ENCODE results near the gene STXBP1. TPM values are rescaled to one million over a fixed set of nuclear protein-coding genes. Genes with fewer than 3 reads are reported as not detected.
A peak's percentile ranks its signal among the peaks of the same experiment; 100 is the strongest.

Gene STXBP1
- total and polyA plus RNA-seq, 9 of the 15 experiments (the other 6 are each of a cell fraction or from before 2014, with no cell fraction given): 4.6 to 35.1 (median 9.7) TPM

DNA sequence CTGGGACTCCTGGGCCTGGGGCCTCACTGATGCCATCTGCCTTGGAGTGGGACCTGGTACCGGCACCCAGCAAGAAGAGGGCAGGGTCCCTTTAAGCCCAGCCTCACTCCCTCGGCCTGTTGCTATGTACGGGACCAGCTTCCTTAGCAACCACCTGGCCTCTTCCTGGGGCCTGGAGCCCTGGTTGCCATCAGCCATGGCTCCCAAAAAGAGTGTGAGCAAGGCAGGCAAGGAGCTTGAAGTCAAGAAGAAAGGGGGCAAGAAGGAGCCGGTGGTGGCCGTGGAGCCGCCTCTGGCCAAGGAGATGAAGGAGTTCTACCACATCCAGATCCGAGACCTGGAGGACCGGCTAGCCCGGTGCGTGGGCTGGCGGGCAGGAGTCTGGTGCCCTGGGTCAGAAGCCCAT is 94.8 kb downstream of the STXBP1 start, which contains the start of gene CFAP157 (continued):
- TF ChIP-seq GATAD2A (IDR thresholded peaks at IDR 0.05): no peak
- TF ChIP-seq FOXJ2 (tag; IDR thresholded peaks at IDR 0.05): peak; percentile 66; the same call in 1 of the 2 replicates
- no peak for TF ChIP-seq TAF1 (IDR thresholded peaks at IDR 0.05; ENCODE audit: control insufficient read depth, extremely low read depth, insufficient read depth, low read length, severe bottlenecking)
- TF ChIP-seq, protein P1, sequence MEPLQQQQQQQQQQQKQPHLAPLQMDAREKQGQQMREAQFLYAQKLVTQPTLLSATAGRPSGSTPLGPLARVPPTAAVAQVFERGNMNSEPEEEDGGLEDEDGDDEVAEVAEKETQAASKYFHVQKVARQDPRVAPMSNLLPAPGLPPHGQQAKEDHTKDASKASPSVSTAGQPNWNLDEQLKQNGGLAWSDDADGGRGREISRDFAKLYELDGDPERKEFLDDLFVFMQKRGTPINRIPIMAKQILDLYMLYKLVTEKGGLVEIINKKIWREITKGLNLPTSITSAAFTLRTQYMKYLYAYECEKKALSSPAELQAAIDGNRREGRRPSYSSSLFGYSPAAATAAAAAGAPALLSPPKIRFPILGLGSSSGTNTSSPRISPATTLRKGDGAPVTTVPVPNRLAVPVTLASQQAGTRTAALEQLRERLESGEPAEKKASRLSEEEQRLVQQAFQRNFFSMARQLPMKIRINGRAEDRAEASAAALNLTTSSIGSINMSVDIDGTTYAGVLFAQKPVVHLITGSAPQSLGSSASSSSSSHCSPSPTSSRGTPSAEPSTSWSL (CRISPR knock-in tag; IDR thresholded peaks at IDR 0.05; ENCODE audit: borderline replicate concordance): no peak
- no peak for TF ChIP-seq BDP1 (IDR thresholded peaks at IDR 0.05; ENCODE audit: insufficient read depth, insufficient read length)
- no peak for TF ChIP-seq KDM2B (CRISPR knock-in tag; IDR thresholded peaks at IDR 0.05)
- no peak for TF ChIP-seq RBM17 (IDR thresholded peaks at IDR 0.05; ENCODE audit: borderline replicate concordance, low read depth, low read length)
- TF ChIP-seq HNRNPUL1 (IDR thresholded peaks at IDR 0.05; ENCODE audit: low read length): no peak
- TF ChIP-seq RFX1 (IDR thresholded peaks at IDR 0.05): peak; percentile 88
- TF ChIP-seq EP400 (IDR thresholded peaks at IDR 0.05): no peak
- TF ChIP-seq PCBP2 (IDR thresholded peaks at IDR 0.05; ENCODE audit: low read depth, low read length, poor library complexity, severe bottlenecking): no peak
- no peak for TF ChIP-seq ZNF445 (CRISPR knock-in tag; IDR thresholded peaks at IDR 0.05; ENCODE audit: low read depth)
- TF ChIP-seq FOXA3 (CRISPR knock-in tag; conservative IDR thresholded peaks at IDR 0.05 in 1 of 2, IDR thresholded peaks at IDR 0.05 in 1 of 2): 0 out of 4 replicates have a peak, but pooled peaks of 1 of the 2 experiments have one; percentile 34
- TF ChIP-seq, protein P2, sequence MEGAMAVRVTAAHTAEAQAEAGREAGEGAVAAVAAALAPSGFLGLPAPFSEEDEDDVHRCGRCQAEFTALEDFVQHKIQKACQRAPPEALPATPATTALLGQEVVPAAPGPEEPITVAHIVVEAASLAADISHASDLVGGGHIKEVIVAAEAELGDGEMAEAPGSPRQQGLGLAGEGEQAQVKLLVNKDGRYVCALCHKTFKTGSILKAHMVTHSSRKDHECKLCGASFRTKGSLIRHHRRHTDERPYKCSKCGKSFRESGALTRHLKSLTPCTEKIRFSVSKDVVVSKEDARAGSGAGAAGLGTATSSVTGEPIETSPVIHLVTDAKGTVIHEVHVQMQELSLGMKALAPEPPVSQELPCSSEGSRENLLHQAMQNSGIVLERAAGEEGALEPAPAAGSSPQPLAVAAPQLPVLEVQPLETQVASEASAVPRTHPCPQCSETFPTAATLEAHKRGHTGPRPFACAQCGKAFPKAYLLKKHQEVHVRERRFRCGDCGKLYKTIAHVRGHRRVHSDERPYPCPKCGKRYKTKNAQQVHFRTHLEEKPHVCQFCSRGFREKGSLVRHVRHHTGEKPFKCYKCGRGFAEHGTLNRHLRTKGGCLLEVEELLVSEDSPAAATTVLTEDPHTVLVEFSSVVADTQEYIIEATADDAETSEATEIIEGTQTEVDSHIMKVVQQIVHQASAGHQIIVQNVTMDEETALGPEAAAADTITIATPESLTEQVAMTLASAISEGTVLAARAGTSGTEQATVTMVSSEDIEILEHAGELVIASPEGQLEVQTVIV (CRISPR knock-in tag; IDR thresholded peaks at IDR 0.05; ENCODE audit: borderline replicate concordance): no peak
- no peak for TF ChIP-seq ZNF717 (CRISPR knock-in tag; IDR thresholded peaks at IDR 0.05)
- no peak for TF ChIP-seq RBBP5 (IDR thresholded peaks at IDR 0.05; ENCODE audit: borderline replicate concordance, insufficient read depth, low read length, poor library complexity, severe bottlenecking)
- TF ChIP-seq, protein P3, sequence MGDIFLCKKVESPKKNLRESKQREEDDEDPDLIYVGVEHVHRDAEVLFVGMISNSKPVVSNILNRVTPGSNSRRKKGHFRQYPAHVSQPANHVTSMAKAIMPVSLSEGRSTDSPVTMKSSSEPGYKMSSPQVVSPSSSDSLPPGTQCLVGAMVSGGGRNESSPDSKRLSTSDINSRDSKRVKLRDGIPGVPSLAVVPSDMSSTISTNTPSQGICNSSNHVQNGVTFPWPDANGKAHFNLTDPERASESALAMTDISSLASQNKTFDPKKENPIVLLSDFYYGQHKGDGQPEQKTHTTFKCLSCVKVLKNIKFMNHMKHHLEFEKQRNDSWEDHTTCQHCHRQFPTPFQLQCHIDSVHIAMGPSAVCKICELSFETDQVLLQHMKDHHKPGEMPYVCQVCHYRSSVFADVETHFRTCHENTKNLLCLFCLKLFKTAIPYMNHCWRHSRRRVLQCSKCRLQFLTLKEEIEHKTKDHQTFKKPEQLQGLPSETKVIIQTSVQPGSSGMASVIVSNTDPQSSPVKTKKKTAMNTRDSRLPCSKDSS (IDR thresholded peaks at IDR 0.05; ENCODE audit: low read depth, partially characterized antibody): no peak
- TF ChIP-seq FOXJ3 (CRISPR knock-in tag; IDR thresholded peaks at IDR 0.05): peak; percentile 77
- TF ChIP-seq, protein P4, sequence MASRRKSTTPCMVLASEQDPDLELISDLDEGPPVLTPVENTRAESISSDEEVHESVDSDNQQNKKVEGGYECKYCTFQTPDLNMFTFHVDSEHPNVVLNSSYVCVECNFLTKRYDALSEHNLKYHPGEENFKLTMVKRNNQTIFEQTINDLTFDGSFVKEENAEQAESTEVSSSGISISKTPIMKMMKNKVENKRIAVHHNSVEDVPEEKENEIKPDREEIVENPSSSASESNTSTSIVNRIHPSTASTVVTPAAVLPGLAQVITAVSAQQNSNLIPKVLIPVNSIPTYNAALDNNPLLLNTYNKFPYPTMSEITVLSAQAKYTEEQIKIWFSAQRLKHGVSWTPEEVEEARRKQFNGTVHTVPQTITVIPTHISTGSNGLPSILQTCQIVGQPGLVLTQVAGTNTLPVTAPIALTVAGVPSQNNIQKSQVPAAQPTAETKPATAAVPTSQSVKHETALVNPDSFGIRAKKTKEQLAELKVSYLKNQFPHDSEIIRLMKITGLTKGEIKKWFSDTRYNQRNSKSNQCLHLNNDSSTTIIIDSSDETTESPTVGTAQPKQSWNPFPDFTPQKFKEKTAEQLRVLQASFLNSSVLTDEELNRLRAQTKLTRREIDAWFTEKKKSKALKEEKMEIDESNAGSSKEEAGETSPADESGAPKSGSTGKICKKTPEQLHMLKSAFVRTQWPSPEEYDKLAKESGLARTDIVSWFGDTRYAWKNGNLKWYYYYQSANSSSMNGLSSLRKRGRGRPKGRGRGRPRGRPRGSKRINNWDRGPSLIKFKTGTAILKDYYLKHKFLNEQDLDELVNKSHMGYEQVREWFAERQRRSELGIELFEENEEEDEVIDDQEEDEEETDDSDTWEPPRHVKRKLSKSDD (conservative IDR thresholded peaks at IDR 0.05; ENCODE audit: low read length): no peak
- TF ChIP-seq TAF15 (IDR thresholded peaks at IDR 0.05; ENCODE audit: low read depth, low read length): no peak

Measured in K562 (cell line).